ENCODE measurements around the gene RAB43. TPM values are rescaled to one million over a fixed set of nuclear protein-coding genes. Genes with fewer than 3 reads are reported as not detected.
A peak's percentile ranks its signal among the peaks of the same experiment; 100 is the strongest.

The RAB43 gene
- total RNA-seq, 1 experiment from 2014 or later: 11.0 TPM

- no peak for DNase-seq (ENCODE audit: low read depth)
Observed at GRCh38 chr3:129061023-129061887, 60.3 kb downstream of the RAB43 start.

- DNase-seq (ENCODE audit: low read depth): no peak
Observed at GRCh38 chr3:129060276-129061022, 61.2 kb downstream of the RAB43 start, which contains the start of gene GP9. GP9 (plus strand) TSS chr3:129060779; CDS start chr3:129061740, 961 bp downstream.

GRCh38 chr3:129059311-129059958 is 62.2 kb downstream of the RAB43 start:
- DNase-seq (ENCODE audit: low read depth): no peak

- no peak for DNase-seq (ENCODE audit: low read depth)
Observed at GRCh38 chr3:129058441-129059200, 63.0 kb downstream of the RAB43 start.

- DNase-seq (ENCODE audit: low read depth): no peak
Observed at GRCh38 chr3:129057249-129057648, 64.4 kb downstream of the RAB43 start.

- DNase-seq (ENCODE audit: low read depth): no peak
Observed at GRCh38 chr3:129056451-129057173, 65.0 kb downstream of the RAB43 start.

GRCh38 chr3:129054605-129055104 is 66.9 kb downstream of the RAB43 start:
- no peak for DNase-seq (ENCODE audit: low read depth)

GRCh38 chr3:129052675-129053074 is 68.9 kb downstream of the RAB43 start:
- no peak for DNase-seq (ENCODE audit: low read depth)

GRCh38 chr3:129051871-129052340 is 69.7 kb downstream of the RAB43 start:
- DNase-seq (ENCODE audit: low read depth): no peak

- DNase-seq (ENCODE audit: low read depth): no peak
Observed at GRCh38 chr3:129050556-129051295, 70.9 kb downstream of the RAB43 start.

GRCh38 chr3:129047553-129047839 is 74.1 kb downstream of the RAB43 start:
- no peak for DNase-seq (ENCODE audit: low read depth)

- DNase-seq (ENCODE audit: low read depth): no peak
Observed at GRCh38 chr3:129046732-129047552, 74.7 kb downstream of the RAB43 start.

GRCh38 chr3:129046037-129046731 is 75.4 kb downstream of the RAB43 start:
- DNase-seq (ENCODE audit: low read depth): no peak

- DNase-seq (ENCODE audit: low read depth): no peak
Observed at GRCh38 chr3:129045675-129046036, 75.9 kb downstream of the RAB43 start.

- no peak for DNase-seq (ENCODE audit: low read depth)
Observed at GRCh38 chr3:129040579-129041300, 80.9 kb downstream of the RAB43 start.

GRCh38 chr3:129040039-129040336 is 81.6 kb downstream of the RAB43 start:
- no peak for DNase-seq (ENCODE audit: low read depth)

GRCh38 chr3:129039271-129040038 is 82.1 kb downstream of the RAB43 start:
- peak; percentile 48 for DNase-seq (ENCODE audit: low read depth)
